NCI-H2029 treated with DMSO at 0.1 percent for 48 hours (cell line): ENCODE data around the gene HPS3.
"Not testable (repeated sequence)": the region's sequence is repeated elsewhere in the genome, so short reads cannot be mapped to it uniquely, and the experiment has no call there.

ENCODE experiments used
- DNase-seq: peaks from one replicate; lab custom pipeline; 2025; lab: John Stamatoyannopoulos, UW

Gene HPS3

GRCh38 chr3:149186721-149187120, 57.3 kb downstream of the HPS3 start:
- no peak for DNase-seq

GRCh38 chr3:149188494-149188893, 59.1 kb downstream of the HPS3 start:
- DNase-seq, result no peak

GRCh38 chr3:149195221-149195620, 65.8 kb downstream of the HPS3 start:
- DNase-seq, result no peak

- not testable (repeated sequence) for DNase-seq
Observed at GRCh38 chr3:149196805-149197592, 67.6 kb downstream of the HPS3 start.

- no peak for DNase-seq
Observed at GRCh38 chr3:149197669-149198068, 68.2 kb downstream of the HPS3 start.

GRCh38 chr3:149198611-149199010, 69.2 kb downstream of the HPS3 start:
- no peak for DNase-seq

- DNase-seq, result peak; percentile 59
Observed at GRCh38 chr3:149199474-149199873, 70.0 kb downstream of the HPS3 start.

- DNase-seq, result no peak
Observed at GRCh38 chr3:149203758-149204157, 74.3 kb downstream of the HPS3 start.

GRCh38 chr3:149204390-149204991, 75.1 kb downstream of the HPS3 start:
- DNase-seq, result no peak

- no peak for DNase-seq
Observed at GRCh38 chr3:149207475-149207874, 78.0 kb downstream of the HPS3 start.

GRCh38 chr3:149209431-149209830, 80.0 kb downstream of the HPS3 start:
- DNase-seq, result no peak

GRCh38 chr3:149212386-149212785, 82.9 kb downstream of the HPS3 start:
- DNase-seq, result no peak

- DNase-seq, result no peak
Observed at GRCh38 chr3:149214702-149215101, 85.3 kb downstream of the HPS3 start.

GRCh38 chr3:149215515-149215914, 86.1 kb downstream of the HPS3 start:
- DNase-seq, result peak; percentile 40

- peak; percentile 58 for DNase-seq
Observed at GRCh38 chr3:149216193-149216869, 86.9 kb downstream of the HPS3 start.

- DNase-seq, result no peak
Observed at GRCh38 chr3:149217347-149217746, 87.9 kb downstream of the HPS3 start.

GRCh38 chr3:149219380-149220121, 90.1 kb downstream of the HPS3 start:
- DNase-seq, result not testable (repeated sequence)

GRCh38 chr3:149221783-149222517, 92.5 kb downstream of the HPS3 start, which contains the start of gene CP:
TSS of gene CP (minus strand) at chr3:149221829. CDS start at chr3:149221792, 37 bp downstream.
- DNase-seq, result no peak
